OCI-LY1 (cell line): Measurements from ENCODE around the gene CFAP97D2.

Experiments used
- H2AFZ ChIP-seq: fragments of 200-600 bp; sonication (generic), shearing (Covaris generic); 2 replicates; pipeline ENCODE4 v1.6.0; 2014; ENCODE audit warnings: antibody characterized with exemption, mild to moderate bottlenecking, low read length
- H3F3A ChIP-seq: fragments of 200-600 bp; sonication (generic), shearing (Covaris generic); 2 replicates; pipeline ENCODE4 v1.6.0; 2014; ENCODE audit warnings: mild to moderate bottlenecking, antibody characterized with exemption, low read length, moderate library complexity; ENCODE audit not compliant: insufficient read depth
- H3K27ac ChIP-seq: fragments of 200-600 bp; sonication (generic); 2 replicates; pipeline ENCODE4 v1.5.1; 2014; ENCODE audit warnings: low read length, mixed run types, mild to moderate bottlenecking, low read depth; ENCODE audit not compliant: poor library complexity, severe bottlenecking
- H3K27me3 ChIP-seq: fragments of 200-600 bp; sonication (generic); 2 replicates; pipeline ENCODE4 v1.6.0; 2014; ENCODE audit warnings: antibody characterized with exemption, mild to moderate bottlenecking, low read length, moderate library complexity; ENCODE audit not compliant: insufficient read depth
- H3K36me3 ChIP-seq: fragments of 200-600 bp; sonication (generic); 2 replicates; pipeline ENCODE4 v1.6.1; 2014; ENCODE audit warnings: mild to moderate bottlenecking, antibody characterized with exemption, low read length, moderate library complexity, mixed read lengths; ENCODE audit not compliant: insufficient read depth
- H3K4me1 ChIP-seq: fragments of 200-600 bp; sonication (generic); 2 replicates; pipeline ENCODE4 v1.5.1; 2014; ENCODE audit warnings: mild to moderate bottlenecking, low read length, moderate library complexity; ENCODE audit not compliant: insufficient read depth, severe bottlenecking
- H3K4me2 ChIP-seq: fragments of 200-600 bp; sonication (generic), shearing (Covaris generic); 2 replicates; pipeline ENCODE4 v1.6.1; 2014; ENCODE audit warnings: low read length
- H3K4me3 ChIP-seq: fragments of 200-600 bp; sonication (generic); 2 replicates; pipeline ENCODE4 v1.5.1; 2014; ENCODE audit warnings: low read length, low read depth, mild to moderate bottlenecking, mixed read lengths; ENCODE audit not compliant: poor library complexity, severe bottlenecking
- H3K79me2 ChIP-seq: fragments of 200-600 bp; shearing (Covaris generic); 2 replicates; pipeline ENCODE4 v1.6.1; 2016; ENCODE audit warnings: mixed run types, low read length, mixed read lengths; ENCODE audit not compliant: insufficient read depth
- H3K9ac ChIP-seq: fragments of 200-600 bp; sonication (generic), shearing (Covaris generic); 2 replicates; pipeline ENCODE4 v1.6.1; 2014; ENCODE audit warnings: mild to moderate bottlenecking, low read length, mixed read lengths
- H3K9me2 ChIP-seq: fragments of 200-600 bp; sonication (generic), shearing (Covaris generic); 2 replicates; pipeline ENCODE4 v1.6.1; 2014; ENCODE audit warnings: low read depth, mild to moderate bottlenecking, low read length, mixed read lengths
- H3K9me3 ChIP-seq: fragments of 200-600 bp; shearing (Covaris generic); 2 replicates; pipeline ENCODE4 v1.6.1; 2014; ENCODE audit warnings: low read length, mixed read lengths
- H4K20me1 ChIP-seq: fragments of 200-600 bp; sonication (generic), shearing (Covaris generic); 2 replicates; pipeline ENCODE4 v1.6.0; 2016; ENCODE audit warnings: mild to moderate bottlenecking, low read length; ENCODE audit not compliant: insufficient read depth
- EZH2 ChIP-seq: fragments of 200-600 bp; sonication (generic), shearing (Covaris generic); IDR thresholded peaks from 2 replicates; pipeline ENCODE4 v1.8.0; 2017; ENCODE audit warnings: borderline replicate concordance, mixed run types, mild to moderate bottlenecking, antibody characterized with exemption, low read length, moderate library complexity, mixed read lengths
- TF ChIP-seq, protein P1 (sequence below): fragments of 200-600 bp; sonication (generic), shearing (Covaris generic); IDR thresholded peaks from 2 replicates; pipeline ENCODE4 v1.5.1; 2017; ENCODE audit warnings: mild to moderate bottlenecking, antibody characterized with exemption, low read length, moderate library complexity, mixed read lengths

Gene CFAP97D2

DNA sequence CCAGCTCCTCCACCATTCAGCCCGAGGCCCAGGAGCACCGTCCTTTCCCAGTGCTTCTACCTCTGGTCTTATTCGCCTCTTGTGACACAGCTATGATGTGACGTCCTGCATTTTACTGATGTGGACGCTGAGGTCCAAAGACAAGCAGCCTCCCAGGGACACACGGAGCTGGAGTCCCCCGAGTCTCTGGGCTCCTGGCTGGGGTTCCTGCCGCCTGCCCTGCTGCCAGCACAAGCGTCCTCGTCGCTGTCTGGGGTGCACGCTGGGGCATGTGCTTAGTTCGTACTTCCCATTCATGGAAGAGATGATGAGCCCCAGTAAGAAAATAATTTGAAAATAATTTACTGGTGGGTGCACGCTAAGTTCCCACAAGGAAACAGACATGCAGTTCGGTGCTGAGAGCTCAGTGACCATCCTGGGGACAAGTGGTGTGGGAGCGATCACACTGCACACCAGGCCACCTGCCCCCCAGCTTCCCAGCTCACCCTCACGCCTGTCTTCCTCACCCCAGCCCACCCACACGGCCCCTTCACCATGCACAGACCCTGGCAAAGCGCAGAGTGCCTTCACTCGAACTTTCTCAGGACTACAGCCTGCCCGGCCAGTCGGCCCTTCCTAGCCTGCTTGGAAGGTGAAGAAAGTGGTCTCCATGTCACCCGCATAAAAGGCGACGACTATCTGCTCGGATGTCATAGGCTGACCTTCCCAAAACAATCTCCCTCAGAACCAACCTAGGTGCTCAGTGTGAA lies 14.2 kb upstream of the CFAP97D2 start:
- no peaks in the 10 kb centered on the region for H3K36me3 ChIP-seq
- H3K9ac ChIP-seq, result no peak overlapping the region
- H3K79me2 ChIP-seq, result no peaks in the 10 kb centered on the region
- H3K4me2 ChIP-seq, result no peak overlapping the region
- H3K27me3 ChIP-seq, result peaks cover 17% of the 10 kb centered on the region
- no peaks in the 10 kb centered on the region for H3K4me1 ChIP-seq
- no peaks in the 10 kb centered on the region for H3K9me2 ChIP-seq
- H3K27ac ChIP-seq, result no peak overlapping the region
- no peak for TF ChIP-seq EZH2
- TF ChIP-seq, protein P1, sequence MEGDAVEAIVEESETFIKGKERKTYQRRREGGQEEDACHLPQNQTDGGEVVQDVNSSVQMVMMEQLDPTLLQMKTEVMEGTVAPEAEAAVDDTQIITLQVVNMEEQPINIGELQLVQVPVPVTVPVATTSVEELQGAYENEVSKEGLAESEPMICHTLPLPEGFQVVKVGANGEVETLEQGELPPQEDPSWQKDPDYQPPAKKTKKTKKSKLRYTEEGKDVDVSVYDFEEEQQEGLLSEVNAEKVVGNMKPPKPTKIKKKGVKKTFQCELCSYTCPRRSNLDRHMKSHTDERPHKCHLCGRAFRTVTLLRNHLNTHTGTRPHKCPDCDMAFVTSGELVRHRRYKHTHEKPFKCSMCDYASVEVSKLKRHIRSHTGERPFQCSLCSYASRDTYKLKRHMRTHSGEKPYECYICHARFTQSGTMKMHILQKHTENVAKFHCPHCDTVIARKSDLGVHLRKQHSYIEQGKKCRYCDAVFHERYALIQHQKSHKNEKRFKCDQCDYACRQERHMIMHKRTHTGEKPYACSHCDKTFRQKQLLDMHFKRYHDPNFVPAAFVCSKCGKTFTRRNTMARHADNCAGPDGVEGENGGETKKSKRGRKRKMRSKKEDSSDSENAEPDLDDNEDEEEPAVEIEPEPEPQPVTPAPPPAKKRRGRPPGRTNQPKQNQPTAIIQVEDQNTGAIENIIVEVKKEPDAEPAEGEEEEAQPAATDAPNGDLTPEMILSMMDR, result no peak
- H3F3A ChIP-seq, result no peaks in the 10 kb centered on the region
- H2AFZ ChIP-seq, result no peak overlapping the region
- no peaks in the 10 kb centered on the region for H3K9me3 ChIP-seq
- no peaks in the 10 kb centered on the region for H4K20me1 ChIP-seq
- H3K4me3 ChIP-seq, result no peak overlapping the region

DNA sequence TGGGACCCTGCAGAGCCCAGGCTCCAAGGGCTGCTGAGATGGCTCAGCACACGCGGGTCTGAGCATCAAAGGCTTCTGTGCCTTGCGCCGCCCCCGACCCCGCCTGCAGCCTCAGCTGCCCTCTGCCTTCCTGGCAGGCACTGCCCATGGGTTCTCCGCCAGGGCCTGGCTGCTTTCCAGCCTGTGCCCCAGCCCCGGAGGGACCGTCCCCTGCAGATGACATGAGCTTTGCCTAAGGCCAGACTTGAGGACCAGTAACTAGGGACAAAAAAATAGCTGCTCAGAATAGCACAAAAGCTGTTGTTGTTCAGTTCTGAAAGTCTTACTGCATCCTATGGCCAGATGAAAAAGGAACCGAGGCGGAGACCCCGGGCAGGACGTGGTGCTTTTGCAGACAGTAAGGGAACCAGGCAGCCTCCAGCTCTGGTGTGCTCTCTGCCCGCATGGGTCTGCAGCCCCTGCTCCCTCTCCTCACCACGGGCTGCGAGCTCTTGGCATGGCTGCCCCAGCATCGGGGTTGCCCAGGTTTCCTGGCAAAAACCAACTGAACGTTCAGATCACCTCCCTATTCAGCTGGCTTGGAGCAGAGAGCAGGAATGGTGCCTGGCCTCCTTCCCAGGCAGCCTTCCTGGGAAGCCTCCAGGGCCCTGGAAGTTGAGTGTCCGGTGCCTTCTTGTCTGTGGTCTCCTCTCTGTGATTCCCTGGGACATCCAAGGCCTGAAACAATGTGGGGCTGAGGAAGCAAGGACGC lies 12.5 kb upstream of the CFAP97D2 start:
- no peak overlapping the region for H3K9ac ChIP-seq
- no peak overlapping the region for H2AFZ ChIP-seq
- H3K9me2 ChIP-seq, result no peaks in the 10 kb centered on the region
- H3K36me3 ChIP-seq, result no peaks in the 10 kb centered on the region
- no peak overlapping the region for H3K4me2 ChIP-seq
- TF ChIP-seq, protein P1, result no peak
- no peak for TF ChIP-seq EZH2
- H3K79me2 ChIP-seq, result no peaks in the 10 kb centered on the region
- no peak overlapping the region for H3K4me3 ChIP-seq
- H3K27ac ChIP-seq, result no peak overlapping the region
- H3F3A ChIP-seq, result no peaks in the 10 kb centered on the region
- H3K9me3 ChIP-seq, result no peaks in the 10 kb centered on the region
- H3K4me1 ChIP-seq, result no peaks in the 10 kb centered on the region
- H4K20me1 ChIP-seq, result no peaks in the 10 kb centered on the region
- peaks cover 14% of the 10 kb centered on the region for H3K27me3 ChIP-seq

DNA sequence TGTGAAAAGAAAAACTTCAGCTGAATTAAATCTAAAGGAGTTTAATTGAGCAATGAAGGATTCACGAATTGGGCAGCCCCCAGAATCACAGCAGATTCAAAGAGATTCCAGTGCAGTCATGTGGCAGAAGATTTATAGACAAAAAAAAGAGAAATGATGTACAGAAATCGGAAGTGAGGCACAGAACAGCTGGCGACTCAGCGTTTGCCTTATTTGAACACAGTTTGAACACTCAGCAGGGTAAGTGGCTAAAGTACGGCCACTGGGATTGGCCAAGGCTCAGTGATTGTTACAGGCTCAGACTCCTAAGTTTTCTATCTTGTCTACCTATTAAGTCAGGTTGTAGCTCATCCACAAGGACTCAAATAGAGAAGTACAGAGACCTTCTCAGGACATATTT lies 11.6 kb upstream of the CFAP97D2 start:
- H3K4me1 ChIP-seq, result no peaks in the 10 kb centered on the region
- H3K4me3 ChIP-seq, result no peak overlapping the region
- no peak overlapping the region for H3K27ac ChIP-seq
- peaks cover 13% of the 10 kb centered on the region for H3K27me3 ChIP-seq
- TF ChIP-seq, protein P1, result no peak
- no peak for TF ChIP-seq EZH2
- no peaks in the 10 kb centered on the region for H3F3A ChIP-seq
- peaks cover 4% of the 10 kb centered on the region; the same call in 1 of the 2 replicates for H3K9me3 ChIP-seq
- no peak overlapping the region for H2AFZ ChIP-seq
- H3K36me3 ChIP-seq, result no peaks in the 10 kb centered on the region
- H3K9ac ChIP-seq, result no peak overlapping the region
- no peaks in the 10 kb centered on the region for H3K79me2 ChIP-seq
- H4K20me1 ChIP-seq, result no peaks in the 10 kb centered on the region
- H3K4me2 ChIP-seq, result no peak overlapping the region
- H3K9me2 ChIP-seq, result no peaks in the 10 kb centered on the region
